RWPE2 (cell line): ENCODE results near the gene MAN1C1.

Source experiments
- ATAC-seq: fragments of 200-7000 bp; cut with Tn5 transposase; 3 replicates; pipeline ENCODE4 v1.9.1; 2021; ENCODE audit warnings: low read depth
- DNase-seq: peaks from one replicate; pipeline ENCODE4 v3.0.0-alpha.2; 2020; ENCODE audit warnings: low spot score
- H3K27ac ChIP-seq: fragments of 450-650 bp; 2 replicates; pipeline ENCODE4 v1.5.1; 2017; ENCODE audit warnings: mild to moderate bottlenecking; ENCODE audit not compliant: poor library complexity, severe bottlenecking
- H3K27me3 ChIP-seq: fragments of 250-450 bp; sonication (Bioruptor Pico); 2 replicates; pipeline ENCODE4 v1.5.1; 2021; ENCODE audit warnings: mild to moderate bottlenecking, moderate library complexity; ENCODE audit not compliant: insufficient read depth, poor library complexity, severe bottlenecking
- H3K36me3 ChIP-seq: fragments of 250-450 bp; sonication (Bioruptor Pico); 2 replicates; pipeline ENCODE4 v1.5.1; 2020; ENCODE audit warnings: low read depth, mild to moderate bottlenecking, moderate library complexity
- H3K4me1 ChIP-seq: fragments of 250-450 bp; sonication (Bioruptor Pico); 2 replicates; pipeline ENCODE4 v1.5.1; 2021; ENCODE audit warnings: mild to moderate bottlenecking, moderate library complexity; ENCODE audit not compliant: insufficient read depth, poor library complexity, severe bottlenecking
- H3K4me3 ChIP-seq: fragments of 250-450 bp; sonication (Bioruptor Pico); 2 replicates; pipeline ENCODE4 v1.5.1; 2021; ENCODE audit warnings: mild to moderate bottlenecking, moderate library complexity; ENCODE audit not compliant: severe bottlenecking
- H3K9me3 ChIP-seq: fragments of 250-450 bp; sonication (Bioruptor Pico); 2 replicates; pipeline ENCODE4 v1.5.1; 2021; ENCODE audit warnings: mild to moderate bottlenecking, moderate library complexity; ENCODE audit not compliant: severe bottlenecking
- CTCF ChIP-seq: fragments of 450-650 bp; IDR thresholded peaks from one replicate; pipeline ENCODE4 v1.5.1; 2017; ENCODE audit warnings: mild to moderate bottlenecking, moderate library complexity; ENCODE audit not compliant: poor library complexity, severe bottlenecking

MAN1C1 gene

GRCh38 chr1:25718732-25719131 lies 102.1 kb downstream of the MAN1C1 start:
- H3K27ac ChIP-seq, result no peak overlapping the region

GRCh38 chr1:25720624-25721023 lies 104.0 kb downstream of the MAN1C1 start:
- no peaks in the 10 kb centered on the region for H3K36me3 ChIP-seq
- TF ChIP-seq CTCF, result no peak
- no peaks in the 10 kb centered on the region for H3K27me3 ChIP-seq
- no peak overlapping the region for H3K4me3 ChIP-seq
- no peaks in the 10 kb centered on the region for H3K9me3 ChIP-seq
- ATAC-seq, result no peak
- H3K4me1 ChIP-seq, result no peaks in the 10 kb centered on the region
- no peak overlapping the region for H3K27ac ChIP-seq
- DNase-seq, result no peak

More at GRCh38 chr1:25718732-25719131, 102.1 kb downstream of the MAN1C1 start:
- TF ChIP-seq CTCF, result no peak
- ATAC-seq (no peak), DNase-seq (no peak)
- no peaks in the 10 kb centered on the region for H3K9me3 ChIP-seq
- no peak overlapping the region for H3K4me3 ChIP-seq
- H3K4me1 ChIP-seq, result no peaks in the 10 kb centered on the region
- no peaks in the 10 kb centered on the region for H3K36me3 ChIP-seq
- no peaks in the 10 kb centered on the region for H3K27me3 ChIP-seq

- no peaks in the 10 kb centered on the region for H3K36me3 ChIP-seq
- H3K27ac ChIP-seq, result no peak overlapping the region
- ATAC-seq, result no peak
- no peaks in the 10 kb centered on the region for H3K9me3 ChIP-seq
- DNase-seq, result no peak
- H3K27me3 ChIP-seq, result no peaks in the 10 kb centered on the region
- no peak overlapping the region for H3K4me3 ChIP-seq
- TF ChIP-seq CTCF, result no peak
- no peaks in the 10 kb centered on the region for H3K4me1 ChIP-seq
These were observed 106.8 kb downstream of the MAN1C1 start for GRCh38 chr1:25723250-25723880.

- ATAC-seq (peak; percentile 61), DNase-seq (no peak)
- TF ChIP-seq CTCF, result no peak
- Histone ChIP-seq H3K36me3 (no peaks in the 10 kb centered on the region), H3K4me1 (no peaks in the 10 kb centered on the region), H3K27me3 (no peaks in the 10 kb centered on the region), H3K27ac (no peak overlapping the region), H3K9me3 (no peaks in the 10 kb centered on the region), H3K4me3 (no peak overlapping the region)
These were observed 107.6 kb downstream of the MAN1C1 start for GRCh38 chr1:25724201-25724600.

GRCh38 chr1:25724966-25725365 lies 108.4 kb downstream of the MAN1C1 start:
- Histone ChIP-seq H3K27me3 (no peaks in the 10 kb centered on the region), H3K4me3 (no peak overlapping the region), H3K36me3 (no peaks in the 10 kb centered on the region), H3K4me1 (no peaks in the 10 kb centered on the region), H3K27ac (no peak overlapping the region), H3K9me3 (no peaks in the 10 kb centered on the region)
- no peak for DNase-seq
- ATAC-seq, result no peak
- no peak for TF ChIP-seq CTCF
